ENCODE measurements around the gene LTB.

GRCh38 chr6:31580807-31581433, 1.3 kb downstream of the LTB start:
- no peak for TF ChIP-seq POU6F1 (CRISPR knock-in tag; IDR thresholded peaks at IDR 0.05; ENCODE audit: borderline replicate concordance, low read depth)
- no peak for TF ChIP-seq ZFP30 (CRISPR knock-in tag; IDR thresholded peaks at IDR 0.05)
- TF ChIP-seq, protein P1, sequence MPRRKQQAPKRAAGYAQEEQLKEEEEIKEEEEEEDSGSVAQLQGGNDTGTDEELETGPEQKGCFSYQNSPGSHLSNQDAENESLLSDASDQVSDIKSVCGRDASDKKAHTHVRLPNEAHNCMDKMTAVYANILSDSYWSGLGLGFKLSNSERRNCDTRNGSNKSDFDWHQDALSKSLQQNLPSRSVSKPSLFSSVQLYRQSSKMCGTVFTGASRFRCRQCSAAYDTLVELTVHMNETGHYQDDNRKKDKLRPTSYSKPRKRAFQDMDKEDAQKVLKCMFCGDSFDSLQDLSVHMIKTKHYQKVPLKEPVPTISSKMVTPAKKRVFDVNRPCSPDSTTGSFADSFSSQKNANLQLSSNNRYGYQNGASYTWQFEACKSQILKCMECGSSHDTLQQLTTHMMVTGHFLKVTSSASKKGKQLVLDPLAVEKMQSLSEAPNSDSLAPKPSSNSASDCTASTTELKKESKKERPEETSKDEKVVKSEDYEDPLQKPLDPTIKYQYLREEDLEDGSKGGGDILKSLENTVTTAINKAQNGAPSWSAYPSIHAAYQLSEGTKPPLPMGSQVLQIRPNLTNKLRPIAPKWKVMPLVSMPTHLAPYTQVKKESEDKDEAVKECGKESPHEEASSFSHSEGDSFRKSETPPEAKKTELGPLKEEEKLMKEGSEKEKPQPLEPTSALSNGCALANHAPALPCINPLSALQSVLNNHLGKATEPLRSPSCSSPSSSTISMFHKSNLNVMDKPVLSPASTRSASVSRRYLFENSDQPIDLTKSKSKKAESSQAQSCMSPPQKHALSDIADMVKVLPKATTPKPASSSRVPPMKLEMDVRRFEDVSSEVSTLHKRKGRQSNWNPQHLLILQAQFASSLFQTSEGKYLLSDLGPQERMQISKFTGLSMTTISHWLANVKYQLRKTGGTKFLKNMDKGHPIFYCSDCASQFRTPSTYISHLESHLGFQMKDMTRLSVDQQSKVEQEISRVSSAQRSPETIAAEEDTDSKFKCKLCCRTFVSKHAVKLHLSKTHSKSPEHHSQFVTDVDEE (CRISPR knock-in tag; IDR thresholded peaks at IDR 0.05) = no peak
- no peak for TF ChIP-seq ZNF565 (CRISPR knock-in tag; conservative IDR thresholded peaks at IDR 0.05; ENCODE audit: low read depth)
- TF ChIP-seq ARNTL (CRISPR knock-in tag; IDR thresholded peaks at IDR 0.05; ENCODE audit: borderline replicate concordance, low read depth) = no peak
